HEK293 (cell line): ENCODE measurements around the gene KRTAP2-2.
"Not testable (repeated sequence)": the region's sequence is repeated elsewhere in the genome, so short reads cannot be mapped to it uniquely, and the experiment has no call there.

Source experiments
- CTCF ChIA-PET: fragments of 350-600 bp; formaldehyde crosslinking; extraction: SDS; loops from one replicate; lab custom pipeline; 2021; ENCODE audit warnings: antibody characterized with exemption; lab: Yijun Ruan, JAX
- POLR2A ChIA-PET: fragments of 300-600 bp; formaldehyde crosslinking; extraction: SDS; loops from one replicate; lab custom pipeline; 2020; ENCODE audit warnings: antibody characterized with exemption, inconsistent platforms; lab: Yijun Ruan, JAX
- H3K27ac ChIP-seq: fragments of 200-500 bp; sonication (Bioruptor generic); 2 replicates; pipeline ENCODE4 v1.5.1; 2014; ENCODE audit warnings: low read depth, low read length, control low read depth, inconsistent platforms; ENCODE audit errors: extremely low read depth
- H3K36me3 ChIP-seq, 2 experiments: fragments of 200-500 bp in 1 of 2; sonication (Bioruptor generic) in 1 of 2; 1 replicate in 1 of 2; 2 replicates in 1 of 2; pipeline ENCODE4 v1.5.1; 2014 to 2017; ENCODE audit warnings: inconsistent platforms in 2 of 2, low read length in 2 of 2; ENCODE audit not compliant: control insufficient read depth in 2 of 2, insufficient read depth in 1 of 2
- H3K4me1 ChIP-seq: fragments of 200-500 bp; sonication (Bioruptor generic); 2 replicates; pipeline ENCODE4 v1.5.1; 2014; ENCODE audit warnings: mild to moderate bottlenecking, low read length, inconsistent platforms; ENCODE audit not compliant: control insufficient read depth, insufficient read depth
- H3K4me3 ChIP-seq: 2 replicates; pipeline ENCODE4 v1.5.1; 2011; ENCODE audit warnings: low read depth, mild to moderate bottlenecking, control low read depth, low read length, moderate library complexity
- H3K9me3 ChIP-seq: fragments of 200-500 bp; sonication (Bioruptor generic); 2 replicates; pipeline ENCODE4 v1.5.1; 2014; ENCODE audit warnings: low read depth, low read length, inconsistent platforms; ENCODE audit not compliant: control insufficient read depth, insufficient read depth
- HOXD13 ChIP-seq: sonication (generic); formaldehyde crosslinking; IDR thresholded peaks from 2 replicates; pipeline ENCODE4 v1.8.0; 2022; ENCODE audit warnings: missing genetic modification reagents, borderline replicate concordance
- KLF8 ChIP-seq: fragments of 450-650 bp; formaldehyde crosslinking; IDR thresholded peaks from 2 replicates; pipeline ENCODE4 v1.5.1; 2016; ENCODE audit warnings: missing biosample characterization, missing genetic modification characterization
- OVOL3 ChIP-seq: fragments of 450-650 bp; formaldehyde crosslinking; IDR thresholded peaks from 2 replicates; pipeline ENCODE4 v1.5.1; 2016; ENCODE audit warnings: missing biosample characterization, missing genetic modification characterization
- PRDM1 ChIP-seq: fragments of 450-650 bp; formaldehyde crosslinking; IDR thresholded peaks from 2 replicates; pipeline ENCODE4; 2016; ENCODE audit warnings: missing biosample characterization, missing genetic modification characterization
- SALL2 ChIP-seq: fragments of 450-650 bp; formaldehyde crosslinking; IDR thresholded peaks from 2 replicates; pipeline ENCODE4 v1.5.0; 2017; ENCODE audit warnings: missing biosample characterization, mild to moderate bottlenecking, missing genetic modification characterization, borderline replicate concordance
- SETDB1 ChIP-seq: IDR thresholded peaks from one replicate; pipeline ENCODE4 v1.6.1; 2017; ENCODE audit warnings: mild to moderate bottlenecking, low read length, moderate library complexity, mixed read lengths; ENCODE audit not compliant: insufficient read length
- TCF7L2 ChIP-seq: IDR thresholded peaks from 2 replicates; pipeline ENCODE4 v1.6.1; 2011; ENCODE audit warnings: low read depth, mild to moderate bottlenecking, inconsistent platforms, low read length, moderate library complexity, borderline replicate concordance
- TRIM28 ChIP-seq: IDR thresholded peaks from 2 replicates; pipeline ENCODE4 v1.6.1; 2011; ENCODE audit warnings: low read length, control low read depth, borderline replicate concordance
- ZBTB17 ChIP-seq: fragments of 450-650 bp; formaldehyde crosslinking; IDR thresholded peaks from 2 replicates; pipeline ENCODE4 v1.5.1; 2016; ENCODE audit warnings: missing biosample characterization, missing genetic modification characterization
- ZEB2 ChIP-seq: fragments of 450-650 bp; formaldehyde crosslinking; IDR thresholded peaks from 2 replicates; pipeline ENCODE4 v1.5.1; 2016; ENCODE audit warnings: missing biosample characterization, missing genetic modification characterization
- ZFP3 ChIP-seq: fragments of 450-650 bp; formaldehyde crosslinking; IDR thresholded peaks from 2 replicates; pipeline ENCODE4 v1.5.1; 2016; ENCODE audit warnings: low read depth, missing biosample characterization, missing genetic modification characterization
- ZNF132 ChIP-seq: fragments of 450-650 bp; formaldehyde crosslinking; IDR thresholded peaks from 2 replicates; pipeline ENCODE4 v1.5.1; 2017; ENCODE audit warnings: missing biosample characterization, missing genetic modification characterization, borderline replicate concordance
- ZNF140 ChIP-seq: fragments of 450-650 bp; formaldehyde crosslinking; IDR thresholded peaks from 2 replicates; pipeline ENCODE4 v1.5.1; 2016; ENCODE audit warnings: missing biosample characterization, missing genetic modification characterization
- ZNF155 ChIP-seq: fragments of 450-650 bp; formaldehyde crosslinking; IDR thresholded peaks from 2 replicates; pipeline ENCODE4 v1.5.1; 2016; ENCODE audit warnings: missing biosample characterization, missing genetic modification characterization
- ZNF169 ChIP-seq: fragments of 450-650 bp; formaldehyde crosslinking; IDR thresholded peaks from 2 replicates; pipeline ENCODE4 v1.5.1; 2016; ENCODE audit warnings: missing biosample characterization, missing genetic modification characterization
- ZNF174 ChIP-seq: fragments of 450-650 bp; formaldehyde crosslinking; IDR thresholded peaks from 2 replicates; pipeline ENCODE4 v1.5.0; 2017; ENCODE audit warnings: missing biosample characterization, mild to moderate bottlenecking, missing genetic modification characterization
- ZNF175 ChIP-seq: fragments of 450-650 bp; formaldehyde crosslinking; IDR thresholded peaks from 2 replicates; pipeline ENCODE4 v1.5.1; 2016; ENCODE audit warnings: missing biosample characterization, missing genetic modification characterization
- ZNF239 ChIP-seq: fragments of 450-650 bp; formaldehyde crosslinking; IDR thresholded peaks from 2 replicates; pipeline ENCODE4 v1.5.1; 2016; ENCODE audit warnings: missing biosample characterization, missing genetic modification characterization
- ZNF266 ChIP-seq: fragments of 450-650 bp; formaldehyde crosslinking; IDR thresholded peaks from 2 replicates; pipeline ENCODE4 v1.5.1; 2016; ENCODE audit warnings: missing biosample characterization, missing genetic modification characterization, low read depth
- ZNF311 ChIP-seq: fragments of 450-650 bp; formaldehyde crosslinking; IDR thresholded peaks from 2 replicates; pipeline ENCODE4 v1.5.1; 2017; ENCODE audit warnings: missing biosample characterization, missing genetic modification characterization, borderline replicate concordance
- ZNF366 ChIP-seq: fragments of 450-650 bp; formaldehyde crosslinking; conservative IDR thresholded peaks from 2 replicates; pipeline ENCODE4 v1.5.1; 2016; ENCODE audit warnings: missing biosample characterization, missing genetic modification characterization
- TF ChIP-seq, protein P1 (sequence below): fragments of 450-650 bp; IDR thresholded peaks from 2 replicates; pipeline ENCODE4 v1.5.1; 2018; ENCODE audit warnings: missing biosample characterization, missing genetic modification characterization

Gene KRTAP2-2

DNA sequence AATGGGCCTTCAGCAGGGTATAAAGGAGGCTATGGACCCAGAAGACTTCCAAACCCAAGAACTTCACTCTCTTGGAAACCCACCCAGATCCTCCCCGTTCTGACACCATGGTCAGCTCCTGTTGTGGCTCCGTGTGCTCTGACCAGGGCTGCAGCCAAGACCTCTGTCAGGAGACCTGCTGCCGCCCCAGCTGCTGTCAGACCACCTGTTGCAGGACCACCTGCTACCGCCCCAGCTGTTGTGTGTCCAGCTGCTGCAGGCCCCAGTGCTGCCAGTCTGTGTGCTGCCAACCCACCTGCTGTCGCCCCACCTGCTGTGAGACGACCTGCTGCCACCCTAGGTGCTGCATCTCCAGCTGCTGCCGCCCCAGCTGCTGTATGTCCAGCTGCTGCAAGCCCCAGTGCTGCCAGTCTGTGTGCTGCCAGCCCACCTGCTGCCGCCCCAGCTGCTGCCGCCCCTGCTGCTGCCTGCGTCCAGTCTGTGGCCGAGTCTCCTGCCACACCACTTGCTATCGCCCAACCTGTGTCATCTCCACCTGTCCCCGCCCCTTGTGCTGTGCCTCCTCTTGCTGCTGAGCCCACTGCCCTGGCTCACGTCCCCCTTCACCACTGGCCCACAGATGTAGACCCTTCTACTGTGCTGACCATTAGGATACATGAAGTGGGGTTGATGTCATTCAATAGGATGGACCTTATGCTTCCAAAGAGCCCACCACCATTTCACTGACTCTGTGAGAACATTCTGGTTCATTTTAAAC lies 29.2 kb upstream of the KRTAP2-2 start, which contains the start of gene KRTAP4-7:
KRTAP4-7 (plus strand) TSS at position 51 of the 757 bp plus-strand sequence; CDS start at position 108, 57 bp downstream.
- H3K9me3 ChIP-seq, H3K4me1 ChIP-seq, POLR2A ChIA-PET, H3K4me3 ChIP-seq, H3K27ac ChIP-seq, H3K36me3 ChIP-seq, CTCF ChIA-PET: not testable (repeated sequence)

DNA sequence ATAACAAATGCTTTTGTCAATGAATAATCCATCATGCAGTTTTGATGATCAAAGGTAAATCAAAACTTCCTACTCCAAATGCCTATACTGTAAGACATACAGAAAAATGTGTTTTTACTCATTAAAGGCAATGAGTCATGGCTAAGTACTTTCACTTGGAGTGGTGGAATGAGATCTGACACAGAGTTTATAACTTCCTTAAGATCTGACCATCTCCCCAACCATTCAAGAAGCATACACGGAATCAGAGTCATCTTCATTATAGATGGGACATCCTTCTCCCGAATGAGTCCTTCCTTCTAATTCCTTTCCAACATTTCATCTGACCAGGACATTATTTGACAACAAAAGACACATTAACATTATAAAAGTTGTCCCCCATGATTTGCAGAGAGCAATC lies 28.4 kb upstream of the KRTAP2-2 start:
- H3K4me3 ChIP-seq, H3K9me3 ChIP-seq, H3K27ac ChIP-seq, POLR2A ChIA-PET, CTCF ChIA-PET, H3K36me3 ChIP-seq, H3K4me1 ChIP-seq: not testable (repeated sequence)

- no peaks in the 10 kb centered on the region for H3K4me1 ChIP-seq
- H3K36me3 ChIP-seq, result no peaks in the 10 kb centered on the region
- ChIA-PET POLR2A (no interaction called here), CTCF (no interaction called here)
- no peak overlapping the region for H3K4me3 ChIP-seq
- TF ChIP-seq KLF8 (tag by site-specific recombination), result no peak
- H3K27ac ChIP-seq, result no peak overlapping the region
- H3K9me3 ChIP-seq, result no peaks in the 10 kb centered on the region
Measured at GRCh38 chr17:41082626-41083025, 27.6 kb upstream of the KRTAP2-2 start.

GRCh38 chr17:41076788-41077187 lies 21.8 kb upstream of the KRTAP2-2 start:
- TF ChIP-seq ZNF140 (tag by site-specific recombination) (no peak), ZNF155 (tag by site-specific recombination) (no peak), OVOL3 (no peak), TCF7L2 (no peak), ZNF366 (tag by site-specific recombination) (peak; percentile 92), ZNF311 (tag by site-specific recombination) (no peak), ZNF169 (no peak), ZNF175 (tag by site-specific recombination) (no peak), ZNF174 (tag by site-specific recombination) (no peak), ZNF266 (tag by site-specific recombination) (no peak), SALL2 (tag by site-specific recombination) (peak; percentile 56; the same call in 1 of the 2 replicates), TRIM28 (no peak), ZFP3 (tag by site-specific recombination) (no peak), PRDM1 (tag by site-specific recombination) (peak; percentile 59), ZNF132 (no peak)
- H3K36me3 ChIP-seq, result no peaks in the 10 kb centered on the region
- no peak overlapping the region for H3K4me3 ChIP-seq
- ChIA-PET CTCF (no interaction called here), POLR2A (no interaction called here)
- no peak overlapping the region for H3K27ac ChIP-seq
- H3K9me3 ChIP-seq, result no peaks in the 10 kb centered on the region
- no peaks in the 10 kb centered on the region for H3K4me1 ChIP-seq

DNA sequence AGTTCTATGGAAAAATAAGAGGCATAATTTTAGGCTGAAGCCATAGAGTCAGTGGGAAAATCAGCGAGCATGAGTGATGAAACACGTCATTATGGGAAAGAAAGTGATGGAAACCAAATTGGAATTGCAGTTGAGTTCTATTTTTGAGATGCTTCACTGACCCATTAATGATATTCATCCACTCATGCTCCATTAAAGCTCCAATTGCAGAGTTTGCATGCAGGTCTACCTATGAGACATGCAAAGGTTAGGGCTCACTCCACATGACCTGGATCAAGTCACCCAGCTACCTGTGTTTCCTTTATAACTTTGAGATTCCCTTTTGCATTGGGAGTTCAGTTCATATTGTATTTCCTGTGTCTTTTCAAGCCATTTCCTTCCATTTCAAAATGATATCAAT lies 18.6 kb upstream of the KRTAP2-2 start:
- ChIA-PET POLR2A (no interaction called here), CTCF (interaction anchor here (0.8 to 1.8 kb wide), 3 partner anchors 575 to 589 kb away, joined by 3 read pairs; no protein-coding TSS in a partner anchor)
- Histone ChIP-seq H3K9me3 (no peaks in the 10 kb centered on the region), H3K27ac (no peak overlapping the region), H3K4me1 (no peaks in the 10 kb centered on the region), H3K36me3 (no peaks in the 10 kb centered on the region), H3K4me3 (no peak overlapping the region)
- no peak for TF ChIP-seq ZEB2
- no peak for TF ChIP-seq ZBTB17
- no peak for TF ChIP-seq ZNF239
- TF ChIP-seq HOXD13, result no peak
- TF ChIP-seq, protein P1, sequence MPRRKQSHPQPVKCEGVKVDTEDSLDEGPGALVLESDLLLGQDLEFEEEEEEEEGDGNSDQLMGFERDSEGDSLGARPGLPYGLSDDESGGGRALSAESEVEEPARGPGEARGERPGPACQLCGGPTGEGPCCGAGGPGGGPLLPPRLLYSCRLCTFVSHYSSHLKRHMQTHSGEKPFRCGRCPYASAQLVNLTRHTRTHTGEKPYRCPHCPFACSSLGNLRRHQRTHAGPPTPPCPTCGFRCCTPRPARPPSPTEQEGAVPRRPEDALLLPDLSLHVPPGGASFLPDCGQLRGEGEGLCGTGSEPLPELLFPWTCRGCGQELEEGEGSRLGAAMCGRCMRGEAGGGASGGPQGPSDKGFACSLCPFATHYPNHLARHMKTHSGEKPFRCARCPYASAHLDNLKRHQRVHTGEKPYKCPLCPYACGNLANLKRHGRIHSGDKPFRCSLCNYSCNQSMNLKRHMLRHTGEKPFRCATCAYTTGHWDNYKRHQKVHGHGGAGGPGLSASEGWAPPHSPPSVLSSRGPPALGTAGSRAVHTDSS, result no peak
- no peak for TF ChIP-seq SETDB1
